Adrenal gland (tissue), 5 donors: ENCODE measurements around the gene SPAG6.

ENCODE experiments used
- CTCF ChIP-seq, 6 experiments: fragments of 450-650 bp in 4 of 6; fragments of 200-600 bp in 2 of 6; sonication (generic) in 1 of 6; IDR thresholded peaks; 1 replicate in 5 of 6; 2 replicates in 1 of 6; pipeline versions ENCODE4 v1.5.1 to v1.8.0; 2016 to 2021; ENCODE audit warnings: antibody characterized with exemption in 6 of 6, mild to moderate bottlenecking in 2 of 6, moderate library complexity in 1 of 6
- POLR2A ChIP-seq, 2 donors: fragments of 450-650 bp; IDR thresholded peaks; one replicate each; pipeline ENCODE4 v1.6.1; 2017; ENCODE audit warnings: antibody characterized with exemption in 2 of 2, mild to moderate bottlenecking in 2 of 2, moderate library complexity in 1 of 2
- donor health status: DM: no; HTN: no; CAD: no.

GRCh38 chr10:22458272-22459038, 113.2 kb downstream of the SPAG6 start:
- TF ChIP-seq CTCF (IDR thresholded peaks at IDR 0.05) (no peak), POLR2A (IDR thresholded peaks at IDR 0.05) (no peak)
